Lower lobe of right lung (tissue), 2 donors: Measurements from ENCODE around the gene ZMYND11. TPM values are rescaled to one million over a fixed set of nuclear protein-coding genes. Genes with fewer than 3 reads are reported as not detected.
"Not testable (repeated sequence)": the region's sequence is repeated elsewhere in the genome, so short reads cannot be mapped to it uniquely, and the experiment has no call there.

Source experiments
- ATAC-seq, 2 donors: fragments of 200-7000 bp; cut with Tn5 transposase; one replicate each; pipeline ENCODE4 v1.9.1; 2020 to 2022; ENCODE audit warnings: mild to moderate bottlenecking in 2 of 2, moderate library complexity in 2 of 2
- DNase-seq: peaks from one replicate; pipeline ENCODE4 v3.0.0-alpha.2; 2020
- H3K27ac ChIP-seq: fragments of 200-600 bp; one replicate; pipeline ENCODE4 v1.8.0; 2022
- H3K27me3 ChIP-seq: fragments of 200-600 bp; one replicate; pipeline ENCODE4 v1.8.0; 2022; ENCODE audit warnings: low read depth
- H3K36me3 ChIP-seq: fragments of 200-600 bp; one replicate; pipeline ENCODE4 v1.8.0; 2022; ENCODE audit warnings: mild to moderate bottlenecking
- H3K4me1 ChIP-seq: fragments of 200-600 bp; one replicate; pipeline ENCODE4 v1.8.0; 2022
- H3K4me3 ChIP-seq: fragments of 200-600 bp; one replicate; pipeline ENCODE4 v1.8.0; 2022; ENCODE audit warnings: mild to moderate bottlenecking
- H3K9me3 ChIP-seq: fragments of 200-600 bp; one replicate; pipeline ENCODE4 v1.8.0; 2022
- CTCF ChIP-seq: fragments of 200-600 bp; IDR thresholded peaks from one replicate; pipeline ENCODE4 v1.8.0; 2022; ENCODE audit warnings: antibody characterized with exemption, mild to moderate bottlenecking
- intact Hi-C: fragments of 100-400 bp; cut with DNase I; formaldehyde crosslinking; loops from one replicate; pipeline ENCODE4 v1.11.0; 2022
- total RNA-seq: library from RNA; stranded (reverse); fragmentation: NEBNext Ultra II Directional; extraction: Animal tissue kit (Norgen Biotek cat#: 25700); gene quantifications from one replicate; pipeline ENCODE4 v1.2.1, GENCODE V29; 2021
- donor health status: DM: no; HTN: yes; CAD: no; lungs with severe emphysema.

ZMYND11 gene
- total RNA-seq, 1 donor from 2014 or later, result 68.9 TPM

GRCh38 chr10:260819-261429, 125.7 kb downstream of the ZMYND11 start:
- no peak for DNase-seq
- TF ChIP-seq CTCF, result no peak
- Histone ChIP-seq H3K9me3 (no peaks in the 10 kb centered on the region), H3K4me1 (no peaks in the 10 kb centered on the region), H3K27me3 (no peaks in the 10 kb centered on the region), H3K36me3 (no peaks in the 10 kb centered on the region), H3K4me3 (no peak overlapping the region), H3K27ac (no peak overlapping the region)
- ATAC-seq, result no peak
- intact Hi-C loops, result no loop called here

- H3K4me3 ChIP-seq, H3K27ac ChIP-seq, H3K27me3 ChIP-seq, H3K9me3 ChIP-seq, intact Hi-C loops, H3K36me3 ChIP-seq, ATAC-seq, DNase-seq, H3K4me1 ChIP-seq: not testable (repeated sequence)
Measured at GRCh38 chr10:264160-265073, 129.2 kb downstream of the ZMYND11 start.

GRCh38 chr10:265074-265440, 129.8 kb downstream of the ZMYND11 start:
- intact Hi-C loops, H3K4me3 ChIP-seq, DNase-seq, H3K27ac ChIP-seq, H3K36me3 ChIP-seq, ATAC-seq, H3K27me3 ChIP-seq, H3K4me1 ChIP-seq, H3K9me3 ChIP-seq: not testable (repeated sequence)

- ATAC-seq, H3K9me3 ChIP-seq, intact Hi-C loops, DNase-seq, H3K27me3 ChIP-seq, H3K4me1 ChIP-seq, H3K27ac ChIP-seq, H3K36me3 ChIP-seq, H3K4me3 ChIP-seq: not testable (repeated sequence)
Measured at GRCh38 chr10:265816-266588, 130.7 kb downstream of the ZMYND11 start.

GRCh38 chr10:266974-267425, 131.7 kb downstream of the ZMYND11 start:
- Histone ChIP-seq H3K4me1 (no peaks in the 10 kb centered on the region), H3K9me3 (no peaks in the 10 kb centered on the region), H3K36me3 (no peaks in the 10 kb centered on the region), H3K27ac (no peak overlapping the region), H3K27me3 (no peaks in the 10 kb centered on the region), H3K4me3 (no peak overlapping the region)
- no peak for DNase-seq
- intact Hi-C loops, result no loop called here
- TF ChIP-seq CTCF, result no peak
- ATAC-seq, result no peak

- no peak for TF ChIP-seq CTCF
- no peaks in the 10 kb centered on the region for H3K27me3 ChIP-seq
- H3K4me3 ChIP-seq, result no peak overlapping the region
- DNase-seq, result no peak
- no peak for ATAC-seq
- no peaks in the 10 kb centered on the region for H3K36me3 ChIP-seq
- no peak overlapping the region for H3K27ac ChIP-seq
- no peaks in the 10 kb centered on the region for H3K9me3 ChIP-seq
- intact Hi-C loops, result no loop called here
- H3K4me1 ChIP-seq, result no peaks in the 10 kb centered on the region
Measured at GRCh38 chr10:267705-268104, 132.4 kb downstream of the ZMYND11 start.
